Cardiac muscle cell (in vitro differentiated cells and primary cell): ENCODE results near the gene MAP1B. TPM values are rescaled to one million over a fixed set of nuclear protein-coding genes. Genes with fewer than 3 reads are reported as not detected.
A peak's percentile ranks its signal among the peaks of the same experiment; 100 is the strongest.

Experiments
- DNase-seq, 2 donors: peaks; one replicate each; pipeline versions ENCODE4 v3.0.0 to v3.0.0-alpha.2; 2010 to 2017; ENCODE audit warnings: low read depth in 1 of 2, low spot score in 1 of 2
- H3K27ac ChIP-seq: fragments of 200-600 bp; sonication (generic); 2 replicates; pipeline ENCODE4 v1.5.1; 2016
- H3K27me3 ChIP-seq: fragments of 200-600 bp; sonication (generic); 2 replicates; pipeline ENCODE4 v1.6.0; 2016; ENCODE audit warnings: control low read depth
- H3K36me3 ChIP-seq: fragments of 200-600 bp; sonication (generic); 2 replicates; pipeline ENCODE4 v1.5.1; 2016; ENCODE audit warnings: control low read depth
- H3K4me1 ChIP-seq: fragments of 200-600 bp; sonication (generic); 2 replicates; pipeline ENCODE4 v1.8.1; 2017; ENCODE audit warnings: low read depth, mild to moderate bottlenecking, mixed run types
- H3K4me3 ChIP-seq: fragments of 200-600 bp; sonication (generic); 2 replicates; pipeline ENCODE4 v1.5.1; 2016; ENCODE audit warnings: mild to moderate bottlenecking
- H3K9me3 ChIP-seq: fragments of 200-600 bp; sonication (generic); 2 replicates; pipeline ENCODE4 v1.5.1; 2017; ENCODE audit warnings: low read depth, mild to moderate bottlenecking, control low read depth
- CTCF ChIP-seq: IDR thresholded peaks from 2 replicates; pipeline ENCODE4 v1.5.1; 2012; ENCODE audit warnings: low read depth, mild to moderate bottlenecking, low read length
- polyA plus RNA-seq: library from polyadenylated mRNA; unstranded; fragments of >200 nt; fragmentation: Nextera tagmentation; extraction: Ambion mirVana; gene quantifications from 2 replicates; pipeline ENCODE4 v1.2.1, GENCODE V29; 2016
- total RNA-seq: library from RNA; depleted of rRNA; stranded (reverse); fragments of >200 nt; gene quantifications from 2 replicates; pipeline ENCODE4 v1.2.3, GENCODE V29; 2016

The MAP1B gene
- total and polyA plus RNA-seq, 2 experiments from 2014 or later, result 119 to 142 TPM

- no peaks in the 10 kb centered on the region for H3K36me3 ChIP-seq
- H3K27me3 ChIP-seq, result peaks cover 3% of the 10 kb centered on the region
- no peak overlapping the region for H3K4me3 ChIP-seq
- TF ChIP-seq CTCF, result no peak
- H3K27ac ChIP-seq, result no peak overlapping the region
- peak in 1 of 2 donors; percentile 88 for DNase-seq
- H3K9me3 ChIP-seq, result no peaks in the 10 kb centered on the region
- H3K4me1 ChIP-seq, result peaks cover 9% of the 10 kb centered on the region
Measured at GRCh38 chr5:72066705-72067107, 40.6 kb upstream of the MAP1B start.

GRCh38 chr5:72067682-72068470 lies 39.4 kb upstream of the MAP1B start:
- Histone ChIP-seq H3K36me3 (no peaks in the 10 kb centered on the region), H3K4me1 (peaks cover 10% of the 10 kb centered on the region), H3K9me3 (no peaks in the 10 kb centered on the region), H3K27ac (no peak overlapping the region), H3K27me3 (no peaks in the 10 kb centered on the region), H3K4me3 (no peak overlapping the region)
- peak in 1 of 2 donors; percentile 85 for DNase-seq
- TF ChIP-seq CTCF, result no peak

- no peak for DNase-seq
- Histone ChIP-seq H3K4me3 (no peak overlapping the region), H3K9me3 (no peaks in the 10 kb centered on the region), H3K27ac (no peak overlapping the region), H3K36me3 (no peaks in the 10 kb centered on the region), H3K27me3 (no peaks in the 10 kb centered on the region), H3K4me1 (peaks cover 19% of the 10 kb centered on the region)
- no peak for TF ChIP-seq CTCF
Measured at GRCh38 chr5:72070529-72070928, 36.7 kb upstream of the MAP1B start.

GRCh38 chr5:72071906-72072305 lies 35.4 kb upstream of the MAP1B start:
- no peaks in the 10 kb centered on the region for H3K9me3 ChIP-seq
- H3K4me1 ChIP-seq, result peaks cover 11% of the 10 kb centered on the region
- no peak for TF ChIP-seq CTCF
- no peak for DNase-seq
- no peak overlapping the region for H3K4me3 ChIP-seq
- no peaks in the 10 kb centered on the region for H3K36me3 ChIP-seq
- H3K27me3 ChIP-seq, result no peaks in the 10 kb centered on the region
- no peak overlapping the region for H3K27ac ChIP-seq

- Histone ChIP-seq H3K36me3 (no peaks in the 10 kb centered on the region), H3K27ac (no peak overlapping the region), H3K27me3 (no peaks in the 10 kb centered on the region), H3K4me3 (no peak overlapping the region), H3K9me3 (no peaks in the 10 kb centered on the region), H3K4me1 (peaks cover 10% of the 10 kb centered on the region)
- no peak for DNase-seq
- TF ChIP-seq CTCF, result no peak
Measured at GRCh38 chr5:72074251-72074650, 33.0 kb upstream of the MAP1B start.
